ENCODE measurements around the gene CRTC2.

The CRTC2 gene

DNA sequence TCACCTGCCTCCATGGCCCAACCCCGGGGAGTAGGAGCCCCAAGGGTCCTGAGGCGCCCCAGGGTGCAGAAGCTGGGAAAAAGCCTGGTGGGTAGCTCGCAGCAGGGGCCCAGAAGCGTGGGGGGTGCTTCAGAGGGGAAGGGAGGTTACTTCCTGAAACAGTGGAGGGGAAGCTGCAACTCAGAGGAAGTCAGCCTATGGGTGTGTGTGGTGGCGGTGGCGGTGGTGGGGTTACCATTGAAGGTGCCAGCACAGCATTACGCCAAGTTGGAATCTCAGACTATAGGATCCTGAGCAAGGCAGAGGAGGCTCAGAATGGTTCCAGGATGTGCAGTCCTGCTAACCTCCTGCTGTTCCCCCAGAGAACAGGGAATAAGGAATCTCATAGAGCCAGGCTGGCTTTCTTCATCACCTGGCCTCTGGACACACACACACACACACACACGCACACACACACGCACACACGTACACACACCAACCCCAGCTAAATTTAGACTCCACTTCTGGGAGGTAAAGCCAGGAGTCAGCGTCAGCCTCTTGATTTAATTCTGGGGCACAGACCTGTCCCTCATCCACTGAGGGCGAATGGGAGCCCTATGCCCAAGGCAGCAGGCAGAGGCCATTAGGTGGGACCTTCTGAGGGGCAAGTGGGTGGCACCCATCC is 13.1 kb downstream of the CRTC2 start:
- no peak for DNase-seq

GRCh38 chr1:153944827-153945117 is 13.6 kb downstream of the CRTC2 start:
- DNase-seq, result no peak

DNA sequence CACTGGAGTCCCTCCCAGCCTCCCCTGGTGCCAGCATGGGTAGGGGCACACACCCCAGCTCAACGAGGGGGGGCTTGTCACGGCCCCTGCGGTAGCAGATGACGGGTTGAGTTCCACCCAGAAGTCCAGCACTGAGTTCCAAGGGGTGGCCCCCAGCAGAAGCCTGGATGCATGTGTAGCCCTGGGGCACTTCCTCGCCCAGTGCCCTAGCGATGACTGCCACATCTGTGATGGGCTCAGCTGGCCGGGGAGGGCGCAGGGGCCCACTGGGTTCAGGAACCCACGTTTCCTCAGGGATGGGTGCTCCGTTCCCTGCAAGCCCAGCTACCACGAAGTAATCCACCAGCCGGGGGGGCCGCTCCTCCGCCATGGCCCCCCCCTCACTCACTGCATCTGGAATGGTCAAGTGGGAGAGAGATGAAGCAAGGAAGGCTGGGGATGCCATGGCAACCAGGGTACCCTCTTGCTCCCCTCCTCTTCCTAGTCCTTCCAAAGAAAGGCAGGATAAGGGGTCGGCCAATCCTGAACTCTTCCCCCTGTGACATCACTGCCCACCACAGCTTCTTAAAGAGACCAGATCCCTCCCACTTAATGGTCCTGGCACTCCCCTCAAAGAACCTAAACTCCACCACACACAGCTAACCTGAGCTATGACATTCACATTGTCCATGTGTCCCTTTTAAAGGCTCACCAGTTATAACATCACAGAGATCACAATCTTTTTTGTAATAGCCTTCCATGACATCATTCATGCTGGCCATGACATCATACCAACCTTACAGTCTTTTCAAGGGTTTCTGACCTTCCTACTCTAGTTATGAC is 14.2 kb downstream of the CRTC2 start:
- DNase-seq, result no peak

- DNase-seq, result no peak
Measured at GRCh38 chr1:153942766-153943549, 15.5 kb downstream of the CRTC2 start.

DNA sequence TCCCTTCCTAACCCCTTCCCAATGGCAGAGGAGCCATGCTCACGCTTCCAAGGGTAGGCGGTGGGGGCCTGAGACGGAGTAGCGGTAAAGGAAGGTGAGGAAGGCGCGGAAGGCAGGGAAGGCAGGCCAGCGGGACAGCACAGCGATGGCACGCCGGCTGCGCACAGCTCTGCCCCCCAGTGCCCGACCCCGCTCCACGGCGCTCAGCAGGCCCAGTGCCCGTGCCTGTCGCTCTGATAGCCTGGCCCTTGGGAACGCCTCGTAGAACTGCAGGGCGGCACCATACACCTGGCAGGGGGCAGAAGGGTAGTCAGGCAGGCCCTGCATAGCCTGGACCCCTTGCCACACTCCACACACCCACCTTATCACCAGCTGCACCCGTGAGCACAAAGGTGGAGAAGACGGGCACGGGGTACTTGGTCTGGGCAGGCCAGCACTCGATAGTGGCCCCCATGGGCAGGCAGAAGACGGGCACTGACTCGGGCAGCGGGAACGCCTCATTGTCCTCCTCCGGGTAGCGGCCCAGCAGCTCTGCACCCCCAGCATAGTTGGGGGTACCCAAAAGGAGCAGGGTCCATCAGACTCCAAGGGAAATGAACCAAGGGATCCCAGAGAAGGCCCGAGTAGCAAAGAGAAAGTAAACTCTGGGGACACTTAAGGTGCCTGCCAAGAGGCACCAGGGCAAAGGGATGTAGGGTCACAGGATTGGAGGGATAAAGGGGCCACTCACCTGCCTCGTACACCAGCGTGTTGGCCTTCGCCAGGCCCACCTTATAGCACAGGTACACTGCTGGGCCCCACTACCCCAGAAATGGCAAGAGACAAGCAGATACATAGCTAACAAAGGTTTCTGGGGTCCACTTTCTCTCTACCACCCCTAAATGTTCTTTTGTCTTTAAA is 16.3 kb downstream of the CRTC2 start:
- DNase-seq, result no peak

GRCh38 chr1:153940756-153941155 is 17.7 kb downstream of the CRTC2 start:
- DNase-seq, result no peak

GRCh38 chr1:153939476-153939875 is 18.9 kb downstream of the CRTC2 start:
- no peak for DNase-seq

DNA sequence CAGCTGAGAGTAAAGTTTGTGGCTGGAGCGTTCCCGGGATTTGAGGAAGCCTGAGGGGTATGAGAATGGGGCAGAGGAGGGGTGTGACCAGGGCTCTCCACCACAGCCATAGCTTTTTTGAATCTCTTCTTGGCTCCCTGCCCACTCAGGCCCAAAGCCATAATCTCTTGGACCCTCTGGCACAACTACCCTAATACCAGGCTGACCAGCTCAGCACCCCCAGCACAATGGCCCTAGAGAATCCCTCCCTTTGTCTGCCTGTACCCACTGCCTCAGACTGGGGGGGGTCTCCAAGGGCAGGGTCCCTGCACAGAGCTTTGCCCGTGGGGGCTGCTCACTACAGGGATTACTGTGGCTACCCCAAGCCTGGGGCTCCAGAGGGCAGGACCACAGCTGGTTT is 19.4 kb downstream of the CRTC2 start:
- DNase-seq, result no peak

GRCh38 chr1:153937331-153937730 is 21.1 kb downstream of the CRTC2 start:
- no peak for DNase-seq

DNA sequence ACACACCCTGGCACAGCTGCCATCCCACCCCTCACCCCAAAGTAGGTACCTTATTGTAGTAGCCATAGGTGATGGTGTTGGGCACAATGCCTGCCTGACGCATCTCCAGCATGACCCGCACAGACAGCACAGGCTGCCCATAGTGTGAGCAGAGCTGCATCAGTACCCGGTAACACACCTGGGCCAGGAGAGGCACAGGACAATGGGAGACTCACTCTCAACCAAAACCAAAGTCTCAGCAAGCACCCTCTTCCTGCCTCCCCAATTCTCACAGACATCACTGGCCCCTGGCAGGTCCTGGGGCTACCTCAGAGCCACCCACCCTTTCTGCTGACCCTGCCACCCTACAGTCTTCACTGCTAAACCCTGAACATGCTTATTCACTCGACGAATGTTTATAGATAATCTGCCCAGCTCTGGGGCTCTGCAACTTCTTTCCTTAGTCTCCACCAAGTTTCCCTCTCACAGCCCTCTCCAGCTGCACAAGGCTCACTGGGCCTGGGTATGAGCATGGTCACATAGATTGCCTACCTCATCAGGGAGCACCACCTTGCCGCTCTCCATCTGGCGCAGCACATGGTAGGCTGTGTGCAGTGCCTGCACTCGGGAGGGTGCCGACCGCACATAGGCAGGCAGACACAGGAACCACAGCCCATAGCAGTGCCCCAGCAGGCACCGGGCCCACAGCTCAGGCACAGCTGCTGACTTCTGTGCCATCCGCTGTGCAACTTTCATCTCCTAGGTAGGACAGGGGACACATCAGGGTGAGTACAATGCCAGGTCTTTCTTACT is 22.2 kb downstream of the CRTC2 start:
- no peak for DNase-seq

DNA sequence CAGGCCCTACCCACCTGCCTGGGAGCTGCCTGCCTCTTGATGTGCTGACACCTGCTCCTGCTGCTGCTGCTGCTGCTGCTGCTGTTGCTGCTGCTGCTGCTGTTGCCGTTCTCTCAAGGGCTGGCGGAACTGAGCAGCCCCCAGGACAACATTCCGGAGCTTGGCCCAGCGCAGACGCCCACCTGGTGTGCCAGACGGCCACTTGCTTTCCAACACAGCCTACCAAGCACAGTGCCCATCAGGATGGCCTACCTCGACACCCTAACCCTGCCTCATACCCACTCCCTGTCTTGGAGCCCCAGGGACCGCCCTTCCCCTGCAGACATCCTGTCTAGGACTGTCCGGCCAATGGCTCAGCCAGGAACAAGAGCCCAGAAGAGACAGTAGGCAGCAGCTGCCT is 23.7 kb downstream of the CRTC2 start:
- no peak for DNase-seq

DNA sequence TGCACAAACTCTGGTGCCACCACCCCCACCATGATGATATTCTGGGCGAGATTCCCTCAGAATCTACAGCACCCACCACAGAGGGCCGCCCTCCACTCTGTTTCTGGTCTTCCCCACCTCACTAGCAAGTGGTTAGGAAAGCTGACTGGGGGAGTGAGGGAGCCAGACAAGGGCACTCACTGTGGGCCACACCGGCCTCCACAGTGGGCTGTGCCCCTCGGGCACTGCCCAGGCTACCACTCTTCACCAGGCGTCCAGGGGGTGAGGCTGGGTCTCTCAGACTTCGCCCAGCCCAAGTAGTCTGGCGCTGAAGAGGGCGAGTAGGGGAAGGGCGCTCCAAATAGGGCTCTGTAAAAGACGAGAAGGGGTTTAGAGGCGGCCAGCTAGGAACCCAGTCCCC is 24.5 kb downstream of the CRTC2 start:
- DNase-seq, result no peak

GRCh38 chr1:153933430-153933829 is 25.0 kb downstream of the CRTC2 start:
- DNase-seq, result no peak

- no peak for DNase-seq
Measured at GRCh38 chr1:153932156-153933131, 26.0 kb downstream of the CRTC2 start.

- DNase-seq, result no peak
Measured at GRCh38 chr1:153929981-153930948, 28.1 kb downstream of the CRTC2 start.

DNA sequence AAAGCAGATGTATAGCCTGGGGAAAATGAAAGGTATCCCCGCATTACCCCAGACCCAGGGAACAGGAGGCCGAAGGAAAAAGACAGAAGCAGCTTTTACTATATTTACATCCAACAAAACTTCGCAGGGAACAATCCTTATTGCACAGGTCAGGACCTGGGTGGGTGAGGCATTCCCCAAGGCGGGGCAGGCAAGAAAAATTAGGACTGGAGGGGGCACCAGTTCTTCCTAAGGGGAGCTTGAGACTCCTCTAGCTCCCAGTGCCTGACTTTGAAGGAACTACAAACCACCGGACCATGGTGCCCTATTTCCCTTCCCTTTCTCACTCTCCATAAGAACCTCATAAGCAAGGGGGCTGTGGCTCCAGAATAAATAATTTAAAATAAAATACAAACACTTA is 29.0 kb downstream of the CRTC2 start:
- no peak for DNase-seq

GRCh38 chr1:153928791-153929341 is 29.5 kb downstream of the CRTC2 start:
- no peak for DNase-seq

DNA sequence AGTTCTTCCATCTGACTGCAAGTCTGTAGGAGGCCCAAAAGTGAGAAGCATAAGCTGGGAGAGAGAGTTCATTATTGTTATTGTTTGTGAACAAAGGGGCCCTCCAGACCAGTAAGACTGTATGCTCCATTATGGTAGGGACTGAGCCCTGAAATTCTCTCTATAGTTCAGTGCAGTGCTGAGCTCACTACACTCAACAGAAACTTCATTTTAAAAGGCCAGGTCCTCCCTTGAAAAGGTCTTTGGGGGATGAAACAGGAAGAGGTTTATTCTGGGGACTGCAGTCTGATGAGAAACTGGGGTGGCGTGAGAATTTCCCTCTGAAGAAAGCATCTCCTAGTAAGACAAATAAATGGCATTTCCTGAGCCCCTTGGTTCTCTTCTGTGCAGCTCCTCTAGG is 30.2 kb downstream of the CRTC2 start:
- DNase-seq, result no peak

DNA sequence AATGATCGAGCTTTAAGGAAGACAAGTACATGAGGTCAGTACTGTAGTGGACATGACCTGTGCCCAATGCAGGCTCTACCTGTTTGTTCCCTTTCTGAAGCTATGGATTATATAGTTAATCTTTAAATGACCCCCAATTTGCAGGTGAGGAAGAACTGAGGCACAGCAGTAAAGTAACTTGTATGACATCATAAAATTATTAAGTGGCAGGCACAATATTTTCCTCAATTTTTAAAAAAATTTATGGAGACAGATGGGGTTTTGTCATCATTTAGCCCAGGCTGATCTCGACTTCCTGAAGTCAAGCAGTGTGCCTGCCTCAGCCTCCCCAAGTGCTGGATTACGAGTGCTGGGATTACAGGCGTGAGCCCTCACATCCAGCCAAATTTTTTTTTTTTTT is 32.0 kb downstream of the CRTC2 start:
- DNase-seq, result no peak

Measured in NCI-H1092 (cell line).